Caco-2 (cell line): ENCODE data around the gene GULP1. TPM values are rescaled to one million over a fixed set of nuclear protein-coding genes. Genes with fewer than 3 reads are reported as not detected.

ENCODE experiments used
- BruUV-seq: library from RNA; stranded (reverse); fragments of 400-500 nt; replicated peaks from 2 replicates; lab custom pipeline; 2021; lab: Mats Ljungman, UMichigan
- CTCF ChIA-PET: fragments of 300-600 bp; sonication (Branson Sonifier 250); formaldehyde crosslinking; loops from one replicate; lab custom pipeline; 2022; ENCODE audit warnings: antibody characterized with exemption; lab: Charles Lee
- POLR2A ChIA-PET: fragments of 300-600 bp; sonication (Branson Sonifier 250); formaldehyde crosslinking; loops from one replicate; lab custom pipeline; 2022; ENCODE audit warnings: antibody characterized with exemption; lab: Charles Lee
- DNase-seq, 2 experiments: peaks; one replicate each; pipeline versions ENCODE4 v3.0.0 to v3.0.0-alpha.2; 2020 to 2022
- H3K27me3 ChIP-seq: replicated peaks from 2 replicates; pipeline ENCODE4 v1.6.0; 2011; ENCODE audit warnings: low read length; ENCODE audit not compliant: control insufficient read depth, insufficient read depth
- H3K36me3 ChIP-seq: 2 replicates; pipeline ENCODE4 v1.5.1; 2011; ENCODE audit warnings: low read length; ENCODE audit not compliant: control insufficient read depth, insufficient read depth
- H3K4me1 ChIP-seq: fragments of 250-450 bp; sonication (Bioruptor Pico); 2 replicates; pipeline ENCODE4 v1.5.1; 2020; ENCODE audit warnings: mild to moderate bottlenecking
- H3K4me3 ChIP-seq: 2 replicates; pipeline ENCODE4 v1.5.1; 2011; ENCODE audit warnings: low read depth, mild to moderate bottlenecking, control low read depth, low read length
- H3K9me3 ChIP-seq: fragments of 250-450 bp; sonication (Bioruptor Pico); 2 replicates; pipeline ENCODE4 v1.5.1; 2020; ENCODE audit warnings: mild to moderate bottlenecking, moderate library complexity
- H3K27ac Mint-ChIP-seq: one replicate; pipeline ENCODE4 v1.8.0; 2022; ENCODE audit warnings: mixed read lengths; ENCODE audit not compliant: unreplicated experiment
- H3K27me3 Mint-ChIP-seq: one replicate; pipeline ENCODE4 v1.8.0; 2022; ENCODE audit warnings: mixed read lengths; ENCODE audit not compliant: insufficient read depth, unreplicated experiment
- H3K36me3 Mint-ChIP-seq: one replicate; pipeline ENCODE4 v1.8.0; 2022; ENCODE audit warnings: mild to moderate bottlenecking, mixed read lengths; ENCODE audit not compliant: insufficient read depth, unreplicated experiment
- H3K4me1 Mint-ChIP-seq: one replicate; pipeline ENCODE4 v1.8.0; 2022; ENCODE audit warnings: low read depth, mixed read lengths; ENCODE audit not compliant: unreplicated experiment
- H3K4me3 Mint-ChIP-seq: one replicate; pipeline ENCODE4 v1.8.0; 2022; ENCODE audit warnings: mild to moderate bottlenecking, moderate library complexity, mixed read lengths; ENCODE audit not compliant: unreplicated experiment
- H3K9me3 Mint-ChIP-seq: one replicate; pipeline ENCODE4 v1.8.0; 2022; ENCODE audit warnings: mixed read lengths; ENCODE audit not compliant: unreplicated experiment
- CTCF ChIP-seq, 2 experiments: fragments of 200-600 bp in 1 of 2; IDR thresholded peaks; 1 replicate in 1 of 2; 2 replicates in 1 of 2; pipeline versions ENCODE4 v1.5.1 to v1.8.0; 2011 to 2022; ENCODE audit warnings: antibody characterized with exemption in 1 of 2, control low read depth in 1 of 2, inconsistent platforms in 1 of 2, low read depth in 1 of 2, low read length in 1 of 2, mild to moderate bottlenecking in 1 of 2, moderate library complexity in 1 of 2; ENCODE audit not compliant: insufficient read depth in 1 of 2, severe bottlenecking in 1 of 2, unreplicated experiment in 1 of 2
- intact Hi-C: fragments of 100-400 bp; cut with micrococcal nuclease; formaldehyde crosslinking; loops from one replicate; pipeline ENCODE4 v1.10.0; 2022; ENCODE audit not compliant: unreplicated experiment
- total RNA-seq: library from RNA; stranded (reverse); gene quantifications from 2 replicates; pipeline ENCODE4 v1.2.3, GENCODE V29; 2022

Gene GULP1
- total RNA-seq, 1 experiment from 2014 or later: 32.4 TPM

- DNase-seq: no peak
- POLR2A ChIA-PET: no interaction called here
Measured at GRCh38 chr2:188307850-188308283, 16.2 kb downstream of the GULP1 start.

GRCh38 chr2:188308483-188308882 is 16.8 kb downstream of the GULP1 start:
- Histone ChIP-seq H3K9me3 (no peaks in the 10 kb centered on the region), H3K4me3 (no peak overlapping the region), H3K27me3 (no peaks in the 10 kb centered on the region), H3K36me3 (no peaks in the 10 kb centered on the region), H3K4me1 (peaks cover 12% of the 10 kb centered on the region)
- DNase-seq: no peak
- Mint-ChIP-seq H3K4me1 (peaks cover 16% of the 10 kb centered on the region), H3K36me3 (no peaks in the 10 kb centered on the region), H3K27ac (no peak overlapping the region), H3K9me3 (no peaks in the 10 kb centered on the region), H3K27me3 (no peaks in the 10 kb centered on the region), H3K4me3 (no peak overlapping the region)
- intact Hi-C loops: no loop called here
- POLR2A ChIA-PET: no interaction called here
- no TSS peak for BruUV-seq
- no peak for TF ChIP-seq CTCF (IDR thresholded peaks at IDR 0.05; ENCODE audit: insufficient read depth in 1 of 2, low read depth in 1 of 2, low read length in 1 of 2, severe bottlenecking in 1 of 2, unreplicated experiment in 1 of 2)
- CTCF ChIA-PET: no interaction called here

More at GRCh38 chr2:188307850-188308283, 16.2 kb downstream of the GULP1 start:
- H3K4me3 ChIP-seq: no peak overlapping the region
- no peaks in the 10 kb centered on the region for H3K36me3 ChIP-seq
- H3K27ac Mint-ChIP-seq: no peak overlapping the region
- no peaks in the 10 kb centered on the region for H3K9me3 Mint-ChIP-seq
- H3K9me3 ChIP-seq: no peaks in the 10 kb centered on the region
- TF ChIP-seq CTCF (IDR thresholded peaks at IDR 0.05; ENCODE audit: insufficient read depth in 1 of 2, low read depth in 1 of 2, low read length in 1 of 2, severe bottlenecking in 1 of 2, unreplicated experiment in 1 of 2): no peak
- H3K4me1 Mint-ChIP-seq: peaks cover 22% of the 10 kb centered on the region
- no TSS peak for BruUV-seq
- H3K27me3 Mint-ChIP-seq: no peaks in the 10 kb centered on the region
- H3K4me1 ChIP-seq: peaks cover 18% of the 10 kb centered on the region
- no peaks in the 10 kb centered on the region for H3K27me3 ChIP-seq
- CTCF ChIA-PET: no interaction called here
- H3K4me3 Mint-ChIP-seq: no peak overlapping the region
- intact Hi-C loops: no loop called here
- H3K36me3 Mint-ChIP-seq: no peaks in the 10 kb centered on the region

- H3K4me3 Mint-ChIP-seq: no peak overlapping the region
- ChIA-PET POLR2A (no interaction called here), CTCF (no interaction called here)
- no peak overlapping the region for H3K27ac Mint-ChIP-seq
- intact Hi-C loops: no loop called here
- H3K36me3 Mint-ChIP-seq: no peaks in the 10 kb centered on the region
- BruUV-seq: no TSS peak
- H3K36me3 ChIP-seq: no peaks in the 10 kb centered on the region
- no peaks in the 10 kb centered on the region for H3K9me3 Mint-ChIP-seq
- peaks cover 8% of the 10 kb centered on the region for H3K4me1 Mint-ChIP-seq
- H3K4me3 ChIP-seq: no peak overlapping the region
- H3K27me3 ChIP-seq: no peaks in the 10 kb centered on the region
- H3K27me3 Mint-ChIP-seq: no peaks in the 10 kb centered on the region
- no peaks in the 10 kb centered on the region for H3K9me3 ChIP-seq
- DNase-seq: no peak
- H3K4me1 ChIP-seq: peaks cover 4% of the 10 kb centered on the region
- TF ChIP-seq CTCF (IDR thresholded peaks at IDR 0.05; ENCODE audit: insufficient read depth in 1 of 2, low read depth in 1 of 2, low read length in 1 of 2, severe bottlenecking in 1 of 2, unreplicated experiment in 1 of 2): no peak
Measured at GRCh38 chr2:188309364-188309763, 17.7 kb downstream of the GULP1 start.
